ENCODE measurements around the gene TRAM2.

DNA sequence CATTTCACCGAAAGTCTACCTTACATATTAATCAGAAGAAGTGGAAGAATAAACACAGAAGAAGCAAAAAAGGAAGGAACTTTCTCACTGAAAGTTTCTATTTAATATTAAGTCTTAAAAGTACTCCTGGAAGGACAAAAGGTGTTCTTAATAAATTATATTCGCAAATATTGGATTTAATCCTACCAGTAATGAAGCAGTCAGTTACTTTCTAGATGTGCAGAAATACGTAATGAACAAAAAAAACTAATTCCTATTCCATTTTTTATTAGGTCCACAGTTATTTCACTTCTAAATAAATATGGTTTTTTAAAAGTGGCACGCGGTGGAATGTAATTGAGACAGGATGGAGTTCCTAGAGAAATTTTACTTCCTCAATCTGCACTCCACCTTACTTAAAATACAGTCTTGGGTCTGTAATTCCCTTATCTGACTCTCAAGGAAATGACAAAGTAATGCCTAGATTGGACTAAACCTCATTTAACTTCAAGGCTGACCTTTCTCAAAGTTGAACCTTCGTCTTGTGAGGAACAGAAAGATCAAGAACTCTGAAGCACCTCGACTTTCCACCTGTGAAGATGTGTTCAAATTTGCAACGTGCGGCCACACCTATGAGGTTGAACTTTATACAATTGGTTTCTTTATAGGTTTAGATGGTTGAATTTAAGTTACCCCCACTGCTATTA lies 1.1 kb upstream of the TRAM2 start:
- TF ChIP-seq POLR2AphosphoS5 (IDR thresholded peaks at IDR 0.05), result no peak
- TF ChIP-seq, protein P1, sequence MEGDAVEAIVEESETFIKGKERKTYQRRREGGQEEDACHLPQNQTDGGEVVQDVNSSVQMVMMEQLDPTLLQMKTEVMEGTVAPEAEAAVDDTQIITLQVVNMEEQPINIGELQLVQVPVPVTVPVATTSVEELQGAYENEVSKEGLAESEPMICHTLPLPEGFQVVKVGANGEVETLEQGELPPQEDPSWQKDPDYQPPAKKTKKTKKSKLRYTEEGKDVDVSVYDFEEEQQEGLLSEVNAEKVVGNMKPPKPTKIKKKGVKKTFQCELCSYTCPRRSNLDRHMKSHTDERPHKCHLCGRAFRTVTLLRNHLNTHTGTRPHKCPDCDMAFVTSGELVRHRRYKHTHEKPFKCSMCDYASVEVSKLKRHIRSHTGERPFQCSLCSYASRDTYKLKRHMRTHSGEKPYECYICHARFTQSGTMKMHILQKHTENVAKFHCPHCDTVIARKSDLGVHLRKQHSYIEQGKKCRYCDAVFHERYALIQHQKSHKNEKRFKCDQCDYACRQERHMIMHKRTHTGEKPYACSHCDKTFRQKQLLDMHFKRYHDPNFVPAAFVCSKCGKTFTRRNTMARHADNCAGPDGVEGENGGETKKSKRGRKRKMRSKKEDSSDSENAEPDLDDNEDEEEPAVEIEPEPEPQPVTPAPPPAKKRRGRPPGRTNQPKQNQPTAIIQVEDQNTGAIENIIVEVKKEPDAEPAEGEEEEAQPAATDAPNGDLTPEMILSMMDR (IDR thresholded peaks at IDR 0.05), result no peak
